Measurements from ENCODE around the gene CSHL1. TPM values are rescaled to one million over a fixed set of nuclear protein-coding genes. Genes with fewer than 3 reads are reported as not detected.

Gene CSHL1
- total RNA-seq, 4 donors from 2014 or later, result not detected

DNA sequence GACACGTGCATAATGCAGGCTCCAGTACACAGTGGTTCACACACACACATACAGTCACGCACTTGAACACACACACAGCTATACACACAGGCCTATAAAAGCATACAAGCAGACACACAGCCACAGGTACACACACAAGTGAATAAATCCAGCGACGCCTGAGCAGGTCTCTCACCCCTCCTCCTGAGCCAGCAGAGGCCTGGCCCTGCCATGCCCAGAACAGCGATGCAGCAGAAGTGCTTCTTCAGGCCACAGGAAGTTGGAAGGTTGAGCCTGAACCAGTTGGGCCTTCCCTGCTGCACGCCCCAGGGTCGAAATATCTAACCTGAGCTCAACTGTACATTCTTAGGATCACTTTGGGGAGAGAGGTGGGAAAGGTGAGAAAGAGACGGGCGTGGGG lies 28.3 kb upstream of the CSHL1 start:
- TF ChIP-seq, protein P1, sequence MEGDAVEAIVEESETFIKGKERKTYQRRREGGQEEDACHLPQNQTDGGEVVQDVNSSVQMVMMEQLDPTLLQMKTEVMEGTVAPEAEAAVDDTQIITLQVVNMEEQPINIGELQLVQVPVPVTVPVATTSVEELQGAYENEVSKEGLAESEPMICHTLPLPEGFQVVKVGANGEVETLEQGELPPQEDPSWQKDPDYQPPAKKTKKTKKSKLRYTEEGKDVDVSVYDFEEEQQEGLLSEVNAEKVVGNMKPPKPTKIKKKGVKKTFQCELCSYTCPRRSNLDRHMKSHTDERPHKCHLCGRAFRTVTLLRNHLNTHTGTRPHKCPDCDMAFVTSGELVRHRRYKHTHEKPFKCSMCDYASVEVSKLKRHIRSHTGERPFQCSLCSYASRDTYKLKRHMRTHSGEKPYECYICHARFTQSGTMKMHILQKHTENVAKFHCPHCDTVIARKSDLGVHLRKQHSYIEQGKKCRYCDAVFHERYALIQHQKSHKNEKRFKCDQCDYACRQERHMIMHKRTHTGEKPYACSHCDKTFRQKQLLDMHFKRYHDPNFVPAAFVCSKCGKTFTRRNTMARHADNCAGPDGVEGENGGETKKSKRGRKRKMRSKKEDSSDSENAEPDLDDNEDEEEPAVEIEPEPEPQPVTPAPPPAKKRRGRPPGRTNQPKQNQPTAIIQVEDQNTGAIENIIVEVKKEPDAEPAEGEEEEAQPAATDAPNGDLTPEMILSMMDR (IDR thresholded peaks at IDR 0.05; ENCODE audit: low read depth), result no peak

DNA sequence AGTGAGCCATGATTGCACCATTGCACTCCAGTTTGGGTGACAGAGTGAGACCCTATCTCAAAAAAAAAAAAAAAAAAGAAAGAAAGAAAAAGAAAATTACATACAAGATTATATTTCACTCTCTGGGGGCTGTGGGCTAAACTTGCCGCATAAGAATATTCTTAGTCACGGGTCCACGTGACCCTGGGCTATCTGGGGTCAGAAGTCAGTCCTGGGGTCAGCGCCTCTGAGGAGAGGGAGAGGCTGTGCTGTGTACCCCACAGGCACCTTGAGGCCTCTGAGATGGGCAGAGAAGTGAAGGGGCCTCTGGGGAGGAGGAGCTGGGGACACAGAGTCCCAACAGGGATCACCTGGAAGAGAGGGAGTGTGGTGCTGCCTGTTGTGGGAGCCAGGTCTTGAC lies 26.9 kb upstream of the CSHL1 start:
- TF ChIP-seq, protein P1 (IDR thresholded peaks at IDR 0.05; ENCODE audit: low read depth), result no peak

DNA sequence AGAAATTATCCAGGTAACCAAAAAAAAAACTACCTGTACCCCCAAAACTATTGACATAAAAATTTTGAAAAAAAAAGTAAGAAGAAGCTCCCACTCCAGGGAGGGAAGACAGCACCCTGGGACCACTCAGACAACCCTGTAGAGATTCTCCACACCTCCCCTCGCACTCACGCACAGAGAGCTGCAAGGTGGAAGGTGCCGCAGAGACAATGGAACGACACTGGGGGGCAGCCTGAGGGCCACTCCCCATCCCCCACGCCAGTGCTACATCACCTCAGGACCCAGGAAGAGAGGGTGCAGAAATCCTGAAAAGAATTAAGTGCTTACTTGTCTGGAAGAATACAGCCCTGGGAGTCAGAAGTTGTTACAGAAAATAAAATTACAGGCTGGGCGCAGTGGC lies 26.3 kb upstream of the CSHL1 start:
- TF ChIP-seq, protein P1 (IDR thresholded peaks at IDR 0.05; ENCODE audit: low read depth), result no peak

DNA sequence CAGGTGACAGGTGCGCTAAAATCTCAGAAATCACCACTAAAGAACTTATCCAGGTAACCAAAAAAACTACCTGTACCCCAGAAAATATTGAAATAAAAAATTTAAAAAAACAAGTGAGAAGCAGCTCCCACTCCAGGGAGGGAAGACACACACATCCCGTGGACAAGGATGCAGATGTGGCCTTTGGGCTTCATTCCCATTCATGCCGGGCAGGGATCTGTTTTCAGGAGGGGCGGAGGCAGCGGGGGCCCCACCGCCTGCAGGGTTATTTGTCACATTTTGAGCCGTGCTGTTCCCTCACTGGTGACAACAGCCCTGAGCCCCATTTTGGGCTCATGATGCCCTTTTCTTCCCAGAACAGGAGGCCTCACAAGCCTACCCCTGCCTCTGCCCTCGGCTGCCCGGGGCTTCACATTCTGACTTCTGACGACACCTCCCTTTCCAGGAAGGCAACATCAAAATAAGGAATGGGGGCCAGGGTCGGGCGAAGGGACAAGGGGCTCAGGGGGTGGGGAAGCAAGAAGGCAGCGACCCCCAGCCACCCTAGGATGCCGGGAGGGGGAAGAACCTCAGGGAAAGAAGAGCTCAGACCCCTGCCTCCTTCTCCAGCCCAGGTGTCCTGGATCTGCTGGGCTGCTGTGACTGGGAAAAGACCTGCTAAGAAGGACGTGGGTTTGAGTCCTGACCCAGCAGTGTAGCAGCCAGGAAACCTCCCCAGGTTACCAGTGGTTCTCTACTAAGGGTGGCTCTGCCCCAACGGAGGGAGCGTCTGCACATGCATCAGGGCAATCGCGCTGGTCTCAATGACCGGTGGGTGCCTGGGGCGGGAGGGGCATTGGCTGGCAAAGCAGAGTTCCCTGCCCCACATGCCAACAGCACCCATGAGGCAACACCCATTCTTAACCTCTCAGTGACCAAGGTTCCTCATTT lies 23.4 kb upstream of the CSHL1 start:
- TF ChIP-seq, protein P1 (IDR thresholded peaks at IDR 0.05; ENCODE audit: low read depth), result no peak

DNA sequence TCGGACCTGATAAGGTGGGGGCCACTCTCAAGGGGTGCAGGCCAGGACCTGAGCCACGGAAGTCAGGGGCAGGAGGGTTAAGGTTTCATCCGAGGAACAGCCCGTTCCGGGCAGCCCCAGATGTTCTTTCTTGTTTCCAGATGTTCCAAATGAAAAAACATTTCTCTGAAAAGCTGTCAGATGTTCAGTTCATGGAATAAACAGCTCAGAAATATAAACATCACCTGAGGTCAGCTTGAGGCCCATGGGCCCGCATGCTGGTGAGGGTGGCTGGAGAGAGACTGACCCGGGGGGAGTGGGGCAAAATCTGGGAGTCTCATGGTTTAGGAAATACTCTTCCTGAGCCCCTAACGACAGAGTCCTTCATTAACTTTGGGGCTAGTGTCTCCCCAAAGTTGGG lies 22.5 kb upstream of the CSHL1 start:
- TF ChIP-seq, protein P1 (IDR thresholded peaks at IDR 0.05; ENCODE audit: low read depth), result no peak

DNA sequence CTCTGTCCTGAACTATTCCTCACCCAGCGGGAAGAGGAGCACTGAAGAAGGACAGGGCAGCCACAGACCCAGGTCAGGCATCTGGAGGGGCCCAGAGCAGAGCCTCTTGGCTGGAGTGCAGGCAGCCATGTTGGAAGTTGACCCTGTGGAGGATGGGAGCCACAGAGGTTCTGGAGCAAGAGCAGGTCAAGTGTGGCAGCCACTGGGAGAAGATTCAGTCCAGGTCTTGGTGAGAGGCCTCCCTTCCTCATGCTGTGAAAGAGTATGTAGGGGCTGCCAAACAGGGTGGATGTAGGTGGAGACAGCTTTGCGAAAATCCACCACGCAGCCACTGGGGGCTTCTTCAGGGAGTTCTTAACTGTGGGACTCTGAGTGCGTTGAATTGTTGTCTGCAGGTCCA lies 21.7 kb upstream of the CSHL1 start:
- TF ChIP-seq, protein P1 (IDR thresholded peaks at IDR 0.05; ENCODE audit: low read depth), result no peak

DNA sequence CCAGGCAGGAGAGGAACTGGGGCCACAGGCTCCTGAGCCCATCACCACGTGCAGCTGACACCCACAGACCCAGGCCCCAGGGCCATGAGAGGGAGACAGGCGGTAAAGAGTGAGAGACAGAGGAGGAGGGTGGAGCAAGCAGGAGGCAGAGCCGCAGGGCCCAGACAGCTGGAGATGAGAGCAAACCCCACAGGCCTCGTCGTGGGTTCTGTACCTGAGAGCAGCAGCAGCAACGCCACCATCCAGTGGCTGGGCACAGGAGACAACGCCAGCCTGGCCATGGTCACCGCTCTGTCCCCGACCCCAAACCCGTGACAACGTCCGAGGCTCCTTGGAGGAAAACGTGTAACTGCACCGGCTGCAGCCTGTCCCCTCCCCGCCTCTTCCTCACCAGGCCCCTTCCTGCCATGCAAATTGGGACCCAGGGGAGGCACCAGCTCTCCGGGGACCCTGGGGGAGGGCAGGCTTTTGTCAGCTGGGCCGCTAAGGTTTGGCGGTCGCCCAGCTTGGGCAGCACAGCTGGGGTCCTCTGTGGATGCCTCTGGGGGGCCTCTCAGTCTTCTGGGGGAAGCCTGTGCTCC lies 21.0 kb upstream of the CSHL1 start, which contains the start of gene CD79B:
Gene CD79B (minus strand): TSS at position 351 of the 581 bp plus-strand sequence. CDS start 70 bp downstream, at position 281.
- TF ChIP-seq, protein P1 (IDR thresholded peaks at IDR 0.05; ENCODE audit: low read depth), result no peak

Data from subcutaneous adipose tissue (tissue), 4 donors.